HG03097 (cell line): ENCODE results near the gene COG4.
"Not testable (repeated sequence)": the region's sequence is repeated elsewhere in the genome, so short reads cannot be mapped to it uniquely, and the experiment has no call there.

Experiments
- ATAC-seq: cut with Tn5 transposase; IDR thresholded peaks from one replicate; pipeline ENCODE4 v1.9.1; 2021; ENCODE audit not compliant: unreplicated experiment, low FRiP score

The COG4 gene

GRCh38 chr16:70523076-70523742 is at the start of gene COG4:
COG4 (minus strand) TSS chr16:70523554; CDS start chr16:70523543, 11 bp downstream.
- peak; percentile 63 for ATAC-seq

- ATAC-seq, result no peak
These were observed 49.5 kb upstream of the COG4 start for GRCh38 chr16:70572926-70573270.

- ATAC-seq, result no peak
These were observed 48.9 kb upstream of the COG4 start for GRCh38 chr16:70572050-70572925.

GRCh38 chr16:70571623-70572022 is 48.3 kb upstream of the COG4 start:
- no peak for ATAC-seq

GRCh38 chr16:70570967-70571570 is 47.7 kb upstream of the COG4 start:
- no peak for ATAC-seq

GRCh38 chr16:70569752-70570151 is 46.4 kb upstream of the COG4 start:
- ATAC-seq, result no peak

GRCh38 chr16:70568601-70569237 is 45.4 kb upstream of the COG4 start:
- ATAC-seq, result no peak

- ATAC-seq, result no peak
These were observed 41.7 kb upstream of the COG4 start for GRCh38 chr16:70565053-70565452.

- no peak for ATAC-seq
These were observed 40.3 kb upstream of the COG4 start for GRCh38 chr16:70563636-70564035.

GRCh38 chr16:70561623-70562022 is 38.3 kb upstream of the COG4 start:
- no peak for ATAC-seq

GRCh38 chr16:70556063-70556462 is 32.7 kb upstream of the COG4 start:
- no peak for ATAC-seq

- ATAC-seq, result no peak
These were observed 30.3 kb upstream of the COG4 start for GRCh38 chr16:70553645-70554044.

GRCh38 chr16:70552675-70553074 is 29.3 kb upstream of the COG4 start:
- no peak for ATAC-seq

- ATAC-seq, result no peak
These were observed 28.4 kb upstream of the COG4 start for GRCh38 chr16:70551788-70552187.

- ATAC-seq, result no peak
These were observed 26.7 kb upstream of the COG4 start for GRCh38 chr16:70550082-70550481.

GRCh38 chr16:70548936-70549335 is 25.6 kb upstream of the COG4 start:
- ATAC-seq, result no peak

- no peak for ATAC-seq
These were observed 21.2 kb upstream of the COG4 start for GRCh38 chr16:70544548-70544947.

GRCh38 chr16:70540994-70541393 is 17.6 kb upstream of the COG4 start:
- ATAC-seq, result no peak

GRCh38 chr16:70534971-70535370 is 11.6 kb upstream of the COG4 start:
- no peak for ATAC-seq

- not testable (repeated sequence) for ATAC-seq
These were observed 6.6 kb upstream of the COG4 start for GRCh38 chr16:70529954-70530353.
